HK-2 (cell line): ENCODE data around the gene USP3.

ENCODE experiments used
- DNase-seq: peaks from one replicate; pipeline ENCODE4 v3.0.0-alpha.2; 2018; ENCODE audit not compliant: unreplicated experiment

USP3 gene

GRCh38 chr15:63504247-63504978 is at the start of gene USP3:
Gene USP3 (plus strand): TSS chr15:63504593. CDS start chr15:63504740, 147 bp downstream.
- DNase-seq: peak; percentile 90

GRCh38 chr15:63456258-63456657 is 48.1 kb upstream of the USP3 start:
- DNase-seq: no peak

GRCh38 chr15:63457379-63457778 is 47.0 kb upstream of the USP3 start:
- no peak for DNase-seq

GRCh38 chr15:63458026-63458425 is 46.4 kb upstream of the USP3 start:
- DNase-seq: no peak

GRCh38 chr15:63458794-63459395 is 45.5 kb upstream of the USP3 start:
- no peak for DNase-seq

- DNase-seq: no peak
Measured at GRCh38 chr15:63460210-63461155, 43.9 kb upstream of the USP3 start.

GRCh38 chr15:63461230-63461985 is 43.0 kb upstream of the USP3 start:
- no peak for DNase-seq

- no peak for DNase-seq
Measured at GRCh38 chr15:63462088-63462487, 42.3 kb upstream of the USP3 start.

GRCh38 chr15:63463036-63463435 is 41.4 kb upstream of the USP3 start:
- DNase-seq: no peak

GRCh38 chr15:63463793-63464192 is 40.6 kb upstream of the USP3 start:
- no peak for DNase-seq

- no peak for DNase-seq
Measured at GRCh38 chr15:63465104-63465503, 39.3 kb upstream of the USP3 start.

- no peak for DNase-seq
Measured at GRCh38 chr15:63466378-63467192, 37.8 kb upstream of the USP3 start.

- no peak for DNase-seq
Measured at GRCh38 chr15:63469190-63469589, 35.2 kb upstream of the USP3 start.

GRCh38 chr15:63469984-63470383 is 34.4 kb upstream of the USP3 start:
- no peak for DNase-seq

- no peak for DNase-seq
Measured at GRCh38 chr15:63473007-63473748, 31.2 kb upstream of the USP3 start.

- DNase-seq: no peak
Measured at GRCh38 chr15:63473749-63473998, 30.7 kb upstream of the USP3 start.

GRCh38 chr15:63473999-63474809 is 30.2 kb upstream of the USP3 start:
- DNase-seq: peak; percentile 49

- peak; percentile 70 for DNase-seq
Measured at GRCh38 chr15:63474810-63475316, 29.5 kb upstream of the USP3 start.

- DNase-seq: no peak
Measured at GRCh38 chr15:63475707-63476106, 28.7 kb upstream of the USP3 start.
